ENCODE results near the gene NLK.

The NLK gene

DNA sequence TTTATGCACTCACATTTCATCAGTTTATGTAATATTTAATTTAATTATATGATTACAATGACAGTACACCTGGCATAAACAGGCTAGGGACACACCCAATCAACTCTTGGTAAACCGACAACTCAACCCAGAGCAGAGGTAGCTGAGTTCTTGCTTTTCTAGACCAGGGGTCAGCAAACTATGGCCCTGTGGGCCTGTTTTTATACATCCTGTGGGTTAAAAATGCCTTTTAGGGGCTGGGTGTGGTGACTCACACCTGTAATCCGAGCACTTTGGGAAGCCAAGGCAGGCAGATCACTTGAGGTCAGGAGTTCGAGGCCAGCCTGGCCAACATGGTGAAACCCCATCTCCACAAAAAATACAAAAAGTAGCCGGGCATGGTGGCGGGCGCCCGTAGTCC, 177.3 kb downstream of the NLK start:
- no peak for DNase-seq (ENCODE audit: low spot score)
- TF ChIP-seq CTCF (conservative IDR thresholded peaks at IDR 0.05; ENCODE audit: low read depth) = no peak
- CTCF ChIA-PET = interaction anchor here (0.6 to 1.2 kb wide), 2 partner anchors 13 to 53 kb away, joined by 4 read pairs; no protein-coding TSS in a partner anchor
- no peak overlapping the region for H3K27ac ChIP-seq
- POLR2A ChIA-PET (ENCODE audit: low non-redundant PET) = no interaction called here

- ChIA-PET POLR2A (ENCODE audit: low non-redundant PET) (no interaction called here), CTCF (interaction anchor here (0.8 kb wide), 1 partner anchor 764 kb away, joined by 4 read pairs; no protein-coding TSS in a partner anchor)
- no peak for TF ChIP-seq CTCF (conservative IDR thresholded peaks at IDR 0.05; ENCODE audit: low read depth)
- no peak for DNase-seq (ENCODE audit: low spot score)
- no peak overlapping the region for H3K27ac ChIP-seq
Measured at GRCh38 chr17:28221751-28222414, 179.4 kb downstream of the NLK start.

DNA sequence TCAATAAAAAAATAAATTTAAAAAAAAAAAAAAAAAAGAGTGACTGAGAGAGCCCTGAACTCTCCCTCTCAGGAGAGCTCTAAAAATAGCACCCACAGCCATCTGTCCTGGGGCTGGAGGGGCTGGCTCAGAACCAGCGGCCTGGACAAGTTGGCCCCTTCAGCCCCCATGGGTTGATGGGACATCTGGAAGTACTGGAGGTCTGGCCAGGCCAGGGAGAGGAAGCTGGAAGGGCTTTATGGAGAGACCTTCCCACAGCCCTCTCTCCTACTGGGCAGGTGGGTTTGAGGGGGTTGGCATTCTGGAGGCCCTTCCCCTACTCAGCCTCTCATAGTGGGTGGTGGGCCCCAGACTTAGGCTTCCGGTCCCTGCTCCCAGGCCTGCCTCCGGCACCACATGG, 182.8 kb downstream of the NLK start:
- CTCF ChIA-PET = interaction anchor here (0.6 kb wide), 1 partner anchor 30 kb away, joined by 3 read pairs; no protein-coding TSS in a partner anchor
- peak overlapping the region; percentile 11 for H3K27ac ChIP-seq
- no peak for TF ChIP-seq CTCF (conservative IDR thresholded peaks at IDR 0.05; ENCODE audit: low read depth)
- no peak for DNase-seq (ENCODE audit: low spot score)
- POLR2A ChIA-PET (ENCODE audit: low non-redundant PET) = no interaction called here

DNA sequence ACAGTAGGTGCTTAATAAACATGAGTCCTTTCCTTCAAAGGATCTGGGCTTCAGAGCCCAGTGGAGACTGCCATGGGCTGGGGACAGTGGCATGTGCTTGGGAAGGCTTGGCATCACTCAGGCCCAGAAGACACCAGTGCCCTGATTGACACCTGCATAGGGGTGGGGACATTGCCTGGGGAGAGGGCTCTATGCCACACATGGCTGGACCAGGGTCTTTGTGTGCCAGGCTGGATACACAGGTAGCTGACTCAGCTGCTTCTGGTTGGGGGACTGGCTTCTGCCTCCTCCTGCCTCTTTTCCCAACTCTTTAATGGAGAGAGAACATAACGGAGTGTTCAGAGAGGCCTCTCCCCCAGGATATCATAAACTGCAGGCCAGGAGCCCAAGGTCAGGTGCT, 183.4 kb downstream of the NLK start:
- no peak for DNase-seq (ENCODE audit: low spot score)
- CTCF ChIA-PET = interaction anchor here (0.5 to 0.6 kb wide), 2 partner anchors 29 to 103 kb away, joined by 3 to 4 read pairs; no protein-coding TSS in a partner anchor
- peak overlapping the region; percentile 11 for H3K27ac ChIP-seq
- POLR2A ChIA-PET (ENCODE audit: low non-redundant PET) = no interaction called here
- no peak for TF ChIP-seq CTCF (conservative IDR thresholded peaks at IDR 0.05; ENCODE audit: low read depth)

DNA sequence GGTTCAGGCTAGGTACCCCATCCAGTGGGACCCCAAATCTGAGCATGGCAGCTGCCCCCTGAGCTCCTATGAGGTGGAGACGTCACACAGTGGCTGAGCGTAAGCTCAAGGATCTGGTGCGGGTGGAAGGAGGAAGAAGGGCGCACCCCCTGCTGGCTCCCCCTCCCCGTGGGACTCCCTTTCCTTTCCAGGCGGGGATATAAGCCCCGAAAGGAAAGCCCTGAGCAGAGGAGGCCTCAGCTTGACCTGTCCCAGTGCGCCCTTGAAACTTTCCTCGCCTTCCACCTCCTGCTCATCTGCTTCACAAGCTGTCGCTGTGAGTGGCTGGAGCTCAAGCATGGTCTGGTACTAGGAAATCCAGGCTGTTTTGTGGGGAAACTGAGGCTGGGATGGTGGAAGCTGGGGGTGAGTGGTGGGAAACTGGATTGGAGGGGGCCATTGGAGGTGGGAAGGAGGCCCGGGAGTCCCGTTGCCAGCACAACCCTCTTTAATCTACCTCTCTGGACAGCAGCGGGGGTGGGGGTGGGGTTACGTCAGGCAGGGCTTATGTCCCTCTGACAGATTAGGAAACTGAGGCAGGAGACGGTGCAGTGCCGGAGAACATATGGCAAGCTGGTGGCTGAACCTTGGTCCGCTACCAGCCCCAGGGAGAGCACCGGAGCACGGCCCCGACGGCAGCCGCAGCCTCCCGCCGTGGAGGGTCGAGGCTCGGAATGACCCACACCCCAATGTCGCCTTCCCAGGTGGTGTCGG, 184.3 kb downstream of the NLK start:
- H3K27ac ChIP-seq = peak overlapping the region; percentile 59
- no peak for TF ChIP-seq CTCF (conservative IDR thresholded peaks at IDR 0.05; ENCODE audit: low read depth)
- ChIA-PET CTCF (interaction anchor here (0.5 to 0.6 kb wide), 5 partner anchors 28 to 796 kb away, joined by 3 to 5 read pairs (median 4); no protein-coding TSS in a partner anchor), POLR2A (ENCODE audit: low non-redundant PET) (no interaction called here)
- no peak for DNase-seq (ENCODE audit: low spot score)

- CTCF ChIA-PET = interaction anchor here (0.6 kb wide), 1 partner anchor 797 kb away, joined by 3 read pairs; no protein-coding TSS in a partner anchor
- peak; percentile 93 for DNase-seq (ENCODE audit: low spot score)
- POLR2A ChIA-PET (ENCODE audit: low non-redundant PET) = no interaction called here
- H3K27ac ChIP-seq = peak overlapping the region; percentile 59
- no peak; the same call in 1 of the 2 replicates for TF ChIP-seq CTCF (conservative IDR thresholded peaks at IDR 0.05; ENCODE audit: low read depth)
Measured at GRCh38 chr17:28227316-28228108, 185.0 kb downstream of the NLK start.
